ENCODE results near the gene KCNQ2. TPM values are rescaled to one million over a fixed set of nuclear protein-coding genes. Genes with fewer than 3 reads are reported as not detected.

KCNQ2 gene
- total RNA-seq, 1 experiment from 2014 or later = not detected

DNA sequence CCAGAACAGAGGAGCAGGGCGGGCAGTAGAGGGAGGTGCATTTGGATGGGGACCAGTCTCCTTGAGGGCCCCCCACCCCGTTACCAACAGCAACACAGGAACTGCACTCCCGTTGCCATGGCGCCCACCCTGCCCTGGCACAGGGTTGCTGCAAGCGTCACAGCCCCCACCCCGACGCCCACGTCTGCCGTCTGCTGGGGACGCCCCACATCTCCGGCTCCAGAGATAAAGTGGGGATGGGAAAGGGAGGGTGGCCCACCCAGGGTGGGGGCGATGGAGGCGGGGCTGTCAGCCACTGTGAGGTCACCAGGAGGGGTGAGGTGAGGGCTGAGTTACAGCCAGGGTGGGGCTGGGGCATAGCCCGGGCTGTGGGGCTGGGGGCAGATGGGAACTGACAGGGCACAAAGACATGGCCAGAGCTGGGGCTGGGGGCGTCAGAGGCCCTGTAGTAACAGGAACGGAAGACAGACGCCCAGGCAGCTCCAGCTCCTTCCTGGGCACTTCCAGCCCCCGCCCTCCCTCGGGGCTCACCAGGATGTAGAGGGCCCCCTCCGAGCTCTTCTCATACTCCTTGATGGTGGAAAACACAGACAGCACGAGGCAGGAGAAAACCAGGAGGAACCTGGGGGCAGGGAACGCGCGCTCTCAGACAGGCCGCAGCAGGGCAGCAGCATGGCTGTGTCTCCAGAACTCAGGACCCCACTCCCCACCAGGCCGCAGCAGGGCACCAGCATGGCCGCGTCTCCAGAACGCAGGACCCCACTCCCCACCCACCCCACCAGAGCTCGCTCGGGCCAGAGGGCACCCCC, 26.0 kb downstream of the KCNQ2 start:
- no TSS peak for BruUV-seq (replicated peaks)
- H3K27ac Mint-ChIP-seq (ENCODE audit: low read depth, unreplicated experiment) = no peak overlapping the region
- H3K4me1 Mint-ChIP-seq (ENCODE audit: insufficient read depth, unreplicated experiment) = no peaks in the 10 kb centered on the region
- ChIA-PET POLR2A (no interaction called here), CTCF (interaction anchor here (0.7 to 1.7 kb wide), 3 partner anchors 50 to 223 kb away, joined by 3 to 8 read pairs (median 6); no protein-coding TSS in a partner anchor)
- TF ChIP-seq, protein P1, sequence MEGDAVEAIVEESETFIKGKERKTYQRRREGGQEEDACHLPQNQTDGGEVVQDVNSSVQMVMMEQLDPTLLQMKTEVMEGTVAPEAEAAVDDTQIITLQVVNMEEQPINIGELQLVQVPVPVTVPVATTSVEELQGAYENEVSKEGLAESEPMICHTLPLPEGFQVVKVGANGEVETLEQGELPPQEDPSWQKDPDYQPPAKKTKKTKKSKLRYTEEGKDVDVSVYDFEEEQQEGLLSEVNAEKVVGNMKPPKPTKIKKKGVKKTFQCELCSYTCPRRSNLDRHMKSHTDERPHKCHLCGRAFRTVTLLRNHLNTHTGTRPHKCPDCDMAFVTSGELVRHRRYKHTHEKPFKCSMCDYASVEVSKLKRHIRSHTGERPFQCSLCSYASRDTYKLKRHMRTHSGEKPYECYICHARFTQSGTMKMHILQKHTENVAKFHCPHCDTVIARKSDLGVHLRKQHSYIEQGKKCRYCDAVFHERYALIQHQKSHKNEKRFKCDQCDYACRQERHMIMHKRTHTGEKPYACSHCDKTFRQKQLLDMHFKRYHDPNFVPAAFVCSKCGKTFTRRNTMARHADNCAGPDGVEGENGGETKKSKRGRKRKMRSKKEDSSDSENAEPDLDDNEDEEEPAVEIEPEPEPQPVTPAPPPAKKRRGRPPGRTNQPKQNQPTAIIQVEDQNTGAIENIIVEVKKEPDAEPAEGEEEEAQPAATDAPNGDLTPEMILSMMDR (IDR thresholded peaks at IDR 0.05; ENCODE audit: unreplicated experiment) = no peak
- intact Hi-C loops (cut with micrococcal nuclease) = no loop called here
- no peaks in the 10 kb centered on the region for H3K36me3 Mint-ChIP-seq (ENCODE audit: insufficient read depth, unreplicated experiment)
- no peak for DNase-seq (ENCODE audit: unreplicated experiment)
- peaks cover 33% of the 10 kb centered on the region for H3K27me3 Mint-ChIP-seq (ENCODE audit: insufficient read depth, unreplicated experiment)
- H3K9me3 Mint-ChIP-seq (ENCODE audit: unreplicated experiment) = peaks cover 12% of the 10 kb centered on the region
- no peak overlapping the region for H3K4me3 Mint-ChIP-seq (ENCODE audit: unreplicated experiment)

DNA sequence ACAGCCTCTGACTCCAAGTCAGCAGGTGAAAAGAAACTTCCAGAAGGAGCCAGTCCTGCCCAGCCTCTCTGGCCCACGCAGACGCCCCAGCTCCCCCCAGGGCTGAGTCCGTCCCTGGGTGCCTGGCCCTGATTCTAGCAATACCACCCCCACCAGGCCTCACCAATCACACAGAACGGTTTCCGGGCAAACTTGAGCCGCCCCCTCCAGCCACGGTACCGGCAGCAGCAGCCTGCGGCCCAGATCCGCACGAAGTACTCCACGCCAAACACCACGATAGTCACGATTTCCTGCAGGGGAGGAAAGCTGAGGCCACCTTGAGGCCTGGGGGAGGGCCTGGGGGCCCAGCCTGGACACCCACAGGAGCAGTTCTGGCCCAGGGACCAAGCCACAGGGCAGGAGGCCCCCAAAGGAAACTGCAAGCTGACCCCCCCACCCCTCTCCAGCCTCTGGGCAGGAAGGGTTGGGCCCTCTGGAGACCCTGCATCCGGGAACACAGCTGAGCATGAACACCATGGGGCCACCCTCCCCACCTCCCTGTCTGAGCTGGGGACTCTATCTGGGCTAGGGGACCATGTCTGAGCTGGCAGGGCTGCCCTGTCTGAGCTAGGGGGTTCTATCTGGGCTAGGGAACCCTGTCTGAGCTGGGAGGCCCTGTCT, 27.2 kb downstream of the KCNQ2 start:
- H3K36me3 Mint-ChIP-seq (ENCODE audit: insufficient read depth, unreplicated experiment) = no peaks in the 10 kb centered on the region
- intact Hi-C loops (cut with micrococcal nuclease) = no loop called here
- no peak overlapping the region for H3K27ac Mint-ChIP-seq (ENCODE audit: low read depth, unreplicated experiment)
- no TSS peak for BruUV-seq (replicated peaks)
- POLR2A ChIA-PET = interaction anchor here (0.5 to 0.7 kb wide), 2 partner anchors 10 to 82 kb away, joined by 3 read pairs; no protein-coding TSS in a partner anchor
- CTCF ChIA-PET = interaction anchor here (0.5 to 1.7 kb wide), 5 partner anchors 24 to 222 kb away, joined by 3 to 8 read pairs (median 4); no protein-coding TSS in a partner anchor
- no peak for DNase-seq (ENCODE audit: unreplicated experiment)
- no peak overlapping the region for H3K4me3 Mint-ChIP-seq (ENCODE audit: unreplicated experiment)
- TF ChIP-seq, protein P1 (IDR thresholded peaks at IDR 0.05; ENCODE audit: unreplicated experiment) = no peak
- peaks cover 33% of the 10 kb centered on the region for H3K27me3 Mint-ChIP-seq (ENCODE audit: insufficient read depth, unreplicated experiment)
- peaks cover 12% of the 10 kb centered on the region for H3K9me3 Mint-ChIP-seq (ENCODE audit: unreplicated experiment)
- H3K4me1 Mint-ChIP-seq (ENCODE audit: insufficient read depth, unreplicated experiment) = no peaks in the 10 kb centered on the region

DNA sequence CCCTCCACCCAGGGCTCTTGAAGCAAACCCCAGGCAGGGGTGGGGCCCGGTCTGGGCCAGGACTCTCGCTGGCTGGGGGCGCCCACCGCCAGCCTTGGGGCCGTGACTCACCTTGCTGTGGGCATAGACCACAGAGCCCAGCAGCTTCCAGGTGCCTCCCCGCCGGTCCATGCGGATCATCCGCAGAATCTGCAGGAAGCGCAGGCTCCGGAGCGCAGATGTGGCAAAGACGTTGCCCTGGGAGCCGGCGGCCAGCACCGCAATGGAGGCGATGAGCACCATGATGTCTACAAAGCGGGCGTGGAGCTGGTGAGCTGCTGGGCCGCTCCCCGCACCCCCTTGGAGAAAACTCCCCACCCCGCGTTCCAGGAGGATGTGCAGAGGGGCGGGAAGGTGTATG, 27.9 kb downstream of the KCNQ2 start:
- no peak overlapping the region for H3K4me3 Mint-ChIP-seq (ENCODE audit: unreplicated experiment)
- no peak overlapping the region for H3K27ac Mint-ChIP-seq (ENCODE audit: low read depth, unreplicated experiment)
- ChIA-PET CTCF (interaction anchor here (0.5 kb wide), 1 partner anchor 132 kb away, joined by 3 read pairs; no protein-coding TSS in a partner anchor), POLR2A (interaction anchor here (0.8 kb wide), 1 partner anchor 10 kb away, joined by 3 read pairs; no protein-coding TSS in a partner anchor)
- H3K36me3 Mint-ChIP-seq (ENCODE audit: insufficient read depth, unreplicated experiment) = no peaks in the 10 kb centered on the region
- no TSS peak for BruUV-seq (replicated peaks)
- H3K4me1 Mint-ChIP-seq (ENCODE audit: insufficient read depth, unreplicated experiment) = no peaks in the 10 kb centered on the region
- TF ChIP-seq, protein P1 (IDR thresholded peaks at IDR 0.05; ENCODE audit: unreplicated experiment) = no peak
- no peak for DNase-seq (ENCODE audit: unreplicated experiment)
- peaks cover 12% of the 10 kb centered on the region for H3K9me3 Mint-ChIP-seq (ENCODE audit: unreplicated experiment)
- H3K27me3 Mint-ChIP-seq (ENCODE audit: insufficient read depth, unreplicated experiment) = peaks cover 30% of the 10 kb centered on the region
- intact Hi-C loops (cut with micrococcal nuclease) = no loop called here
